AG08396 (cell line): ENCODE data around the gene GZMH.
"Not testable (repeated sequence)": the region's sequence is repeated elsewhere in the genome, so short reads cannot be mapped to it uniquely, and the experiment has no call there.

Source experiments
- DNase-seq: peaks from one replicate; pipeline ENCODE4 v3.0.0; 2012; ENCODE audit warnings: low spot score, mixed read lengths

The GZMH gene

DNA sequence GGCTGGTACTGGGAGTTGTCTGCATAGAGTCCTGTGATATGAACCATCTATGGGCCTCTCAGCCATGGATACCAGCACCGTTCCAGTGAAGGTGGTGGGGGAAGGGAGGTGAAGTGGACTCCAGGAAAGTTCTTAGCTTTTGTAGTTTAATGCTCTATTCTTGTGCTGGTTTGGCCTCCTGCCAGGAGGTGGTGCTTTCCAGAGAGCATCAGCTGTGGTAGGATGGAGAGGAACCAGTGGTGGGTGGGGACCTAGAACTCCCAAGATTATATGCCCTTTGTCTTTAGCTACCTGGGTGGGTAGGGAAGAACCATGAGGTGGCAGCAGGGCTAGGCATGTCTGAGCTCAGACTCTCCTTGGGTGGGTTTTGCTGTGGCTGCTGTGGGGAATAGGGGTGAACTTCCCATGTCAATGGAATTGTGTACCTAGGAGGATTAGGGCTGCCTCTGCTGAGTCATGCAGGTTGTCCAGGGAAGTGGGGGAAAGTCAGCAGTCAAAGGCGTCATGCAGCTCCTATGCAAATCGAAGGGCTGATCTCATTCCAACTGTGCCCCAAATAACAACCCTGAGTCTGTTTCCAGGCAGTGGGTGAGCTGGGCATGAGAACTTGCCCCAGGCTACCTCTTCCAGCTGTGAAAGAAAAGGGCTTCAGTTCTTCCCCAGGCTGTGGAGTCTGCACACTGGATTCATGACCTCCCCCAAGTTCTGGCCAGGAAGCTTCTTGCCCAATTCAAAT lies 14.2 kb downstream of the GZMH start:
- DNase-seq: no peak

DNA sequence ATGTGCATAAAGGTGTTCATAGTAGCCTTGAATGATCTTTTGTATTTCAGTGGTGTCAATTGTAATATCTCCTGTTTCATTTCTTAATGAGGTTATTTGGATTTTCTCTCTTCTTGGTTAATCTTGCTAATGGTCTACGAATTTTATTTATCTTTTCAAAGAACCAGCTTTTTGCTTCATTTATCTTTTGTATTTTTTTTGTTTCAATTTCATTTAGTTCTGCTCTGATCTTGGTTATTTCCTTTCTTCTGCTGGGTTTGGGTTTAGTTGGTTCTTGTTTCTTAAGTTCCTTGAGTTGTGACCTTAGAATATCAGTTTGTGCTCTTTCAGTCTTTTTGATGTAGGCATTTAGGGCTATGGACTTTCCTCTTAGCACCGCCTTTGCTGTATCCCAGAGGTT lies 18.5 kb downstream of the GZMH start:
- DNase-seq: not testable (repeated sequence)

DNA sequence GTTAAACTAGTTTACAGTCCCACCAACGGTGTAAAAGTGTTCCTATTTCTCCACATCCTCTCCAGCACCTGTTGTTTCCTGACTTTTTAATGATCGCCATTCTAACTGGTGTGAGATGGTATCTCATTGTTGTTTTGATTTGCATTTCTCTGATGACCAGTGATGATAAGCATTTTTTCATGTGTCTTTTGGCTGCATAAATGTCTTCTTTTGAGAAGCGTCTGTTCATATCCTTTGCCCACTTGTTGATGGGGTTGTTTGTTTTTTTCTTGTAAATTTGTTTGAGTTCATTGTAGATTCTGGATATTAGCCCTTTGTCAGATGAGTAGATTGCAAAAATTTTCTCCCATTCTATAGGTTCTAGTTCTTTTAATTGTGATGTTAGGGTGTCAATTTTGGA lies 25.1 kb downstream of the GZMH start:
- not testable (repeated sequence) for DNase-seq

DNA sequence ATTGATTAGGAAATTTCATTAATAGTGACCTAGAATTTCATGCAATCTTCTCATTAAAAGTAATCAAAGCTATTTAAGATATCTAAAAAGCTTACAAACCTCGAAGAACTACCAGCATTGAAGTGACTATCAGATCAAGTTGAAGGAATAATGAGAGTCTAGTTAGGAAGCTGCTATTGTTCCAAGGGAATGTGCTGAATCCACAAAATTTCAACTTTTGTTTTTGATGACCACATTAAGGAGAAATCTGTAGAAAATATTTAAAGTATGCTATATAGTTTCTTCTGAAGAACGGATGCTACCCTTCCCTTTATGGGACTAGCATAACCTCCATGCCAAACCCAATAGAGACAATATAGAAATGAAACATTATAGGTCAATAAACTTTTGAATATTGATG lies 30.9 kb downstream of the GZMH start:
- no peak for DNase-seq

DNA sequence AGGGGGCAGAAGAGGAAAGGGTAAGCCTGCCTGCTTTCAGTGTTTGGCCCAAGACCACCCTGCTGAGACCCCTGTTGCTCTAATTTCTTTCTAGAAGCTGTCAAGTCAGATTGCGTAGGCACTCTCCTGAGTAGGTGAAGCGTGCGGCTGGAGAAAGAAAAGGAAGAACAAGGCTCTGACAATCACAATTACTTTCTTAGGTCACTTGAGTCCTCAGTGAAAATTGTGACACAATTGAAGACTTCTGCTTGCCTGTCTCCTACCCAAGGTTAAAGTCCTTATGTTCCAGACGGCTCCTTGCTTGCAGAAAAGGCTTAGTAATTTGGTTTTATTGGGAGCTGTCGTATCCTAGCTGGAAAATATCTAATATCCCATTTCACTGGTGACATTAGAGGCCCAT lies 32.7 kb downstream of the GZMH start:
- DNase-seq: no peak

DNA sequence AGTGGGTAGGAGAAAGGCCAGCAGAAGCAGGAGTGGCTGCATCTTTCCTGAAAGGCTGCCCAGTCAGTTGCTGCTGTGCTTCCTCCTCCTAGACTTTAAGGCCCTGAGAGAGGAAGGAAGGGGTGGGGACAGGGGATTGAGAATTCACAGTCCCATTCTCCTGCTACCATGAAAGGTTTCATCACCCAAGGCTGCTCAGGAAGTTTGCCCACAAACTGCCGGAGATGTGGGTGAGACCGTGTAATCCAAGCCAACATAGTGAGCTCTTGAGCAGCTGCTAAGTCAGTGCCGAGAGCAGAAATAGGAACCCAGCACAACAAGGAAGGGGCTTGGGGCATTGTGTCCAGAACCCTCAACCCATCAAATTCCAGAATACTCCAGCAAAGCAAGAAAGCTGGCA lies 33.3 kb downstream of the GZMH start, which contains the start of gene CTSG:
CTSG (minus strand) TSS at position 69 of the 400 bp plus-strand sequence; CDS start at position 42, 27 bp downstream.
- DNase-seq: no peak

DNA sequence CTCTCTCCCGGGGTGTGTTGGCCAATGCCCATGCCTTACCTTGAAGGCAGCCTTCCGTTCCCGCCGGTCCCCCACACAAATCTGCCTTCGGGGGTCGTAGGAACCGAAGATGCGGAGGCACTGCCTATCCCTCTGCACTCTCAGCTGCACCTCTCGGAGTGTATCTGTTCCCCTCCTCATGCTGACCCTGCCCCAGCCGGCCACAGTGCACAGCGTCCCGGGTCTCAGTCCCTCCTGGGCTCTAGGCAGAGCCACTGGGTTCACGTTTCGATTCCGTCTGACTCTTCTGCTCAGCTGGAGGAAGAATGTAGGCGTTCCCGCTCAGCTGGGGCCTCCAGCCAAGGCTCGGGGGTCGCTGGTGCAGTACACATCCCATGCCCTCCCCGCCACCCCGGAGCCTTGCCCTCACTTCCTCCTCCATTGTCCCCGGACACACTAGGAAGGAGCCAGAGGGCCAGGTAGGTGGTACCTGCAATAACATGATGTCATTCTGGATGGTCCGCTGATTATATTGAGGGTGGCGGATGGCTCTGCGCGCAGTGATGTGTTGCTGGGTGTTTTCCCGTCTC lies 35.2 kb downstream of the GZMH start:
- no peak for DNase-seq

DNA sequence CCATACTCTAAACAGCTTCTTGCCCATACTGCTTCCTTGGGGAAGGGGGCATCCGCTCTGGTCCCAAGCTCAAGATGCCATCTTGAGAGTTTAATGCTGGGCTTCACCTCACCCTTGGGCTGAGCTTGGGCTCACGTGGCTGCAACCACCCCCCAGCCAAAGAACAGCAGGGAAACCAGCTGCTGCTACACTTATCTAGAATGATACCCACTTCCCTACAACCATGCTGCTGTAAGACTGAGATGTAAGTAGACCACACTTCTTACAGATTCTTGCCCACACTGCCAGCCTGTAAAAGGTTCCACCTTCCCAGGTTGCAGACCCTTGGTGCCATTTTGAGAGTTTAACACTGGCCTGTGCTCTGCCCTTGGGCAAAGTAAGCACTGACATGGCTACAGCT lies 43.2 kb downstream of the GZMH start:
- no peak for DNase-seq

DNA sequence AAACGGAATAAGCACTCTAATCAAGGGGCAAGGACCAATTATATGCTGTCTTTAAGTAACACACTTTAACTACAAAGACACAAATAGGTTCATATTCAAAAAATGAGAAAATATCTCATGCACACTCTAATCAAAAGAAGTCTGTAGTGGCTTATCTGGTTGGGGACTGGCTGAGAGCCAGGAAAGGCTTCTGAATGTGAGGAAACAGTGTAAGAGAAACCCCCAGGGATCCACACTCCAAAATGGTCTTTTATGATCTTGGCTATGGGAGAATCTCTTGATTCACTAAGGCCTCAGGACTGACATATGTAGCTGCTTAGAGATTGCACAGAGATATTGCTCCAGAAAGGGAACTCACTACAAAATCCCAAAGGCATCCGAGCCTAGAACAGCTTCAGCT lies 43.7 kb downstream of the GZMH start:
- no peak for DNase-seq

DNA sequence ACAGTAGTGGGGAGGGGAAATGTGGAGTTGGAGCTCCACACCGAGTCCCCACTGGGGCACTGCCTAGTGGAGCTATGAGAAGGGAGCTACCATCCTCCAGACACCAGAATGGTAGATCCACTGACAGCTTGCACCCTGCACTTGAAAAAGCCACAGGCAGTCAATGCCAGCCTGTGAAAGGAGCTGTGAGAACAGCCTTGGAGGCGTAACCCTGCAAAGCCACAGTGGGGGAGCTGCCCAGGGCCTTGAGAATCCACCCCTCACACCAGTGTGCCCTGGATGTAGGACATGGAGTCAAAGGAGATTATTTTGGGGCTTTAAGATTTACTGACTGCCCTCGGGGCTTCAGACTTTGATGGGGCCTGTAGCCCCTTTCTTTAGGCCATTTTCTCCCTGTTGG lies 46.0 kb downstream of the GZMH start:
- no peak for DNase-seq

DNA sequence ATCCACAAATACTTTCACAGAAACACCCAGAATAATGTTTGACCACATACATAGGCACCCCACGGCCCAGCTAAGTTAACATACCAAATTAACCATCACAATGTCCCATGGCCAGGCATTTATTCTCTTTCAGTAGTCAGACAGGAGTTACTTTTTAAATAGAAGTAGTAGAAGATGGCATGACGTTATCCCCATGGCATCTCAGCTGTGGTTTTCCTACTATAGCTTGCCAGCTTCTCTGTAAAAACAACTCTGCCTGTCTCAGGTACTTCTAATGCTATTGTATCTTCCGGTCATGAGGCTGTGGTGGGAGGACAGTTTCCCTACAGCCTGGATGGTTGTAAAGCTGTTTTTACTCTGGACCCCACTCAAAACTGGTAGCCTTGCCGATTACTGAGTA lies 52.7 kb downstream of the GZMH start:
- no peak for DNase-seq
